WTC11 (cell line): ENCODE measurements around the gene KIAA0753.

ENCODE experiments used
- CBFB ChIP-seq: sonication (generic); formaldehyde crosslinking; IDR thresholded peaks from 2 replicates; pipeline ENCODE4 v1.8.1; 2022; ENCODE audit warnings: mild to moderate bottlenecking, low read depth, missing genetic modification reagents
- CREB1 ChIP-seq: sonication (generic); formaldehyde crosslinking; IDR thresholded peaks from 2 replicates; pipeline ENCODE4 v1.8.0; 2023; ENCODE audit warnings: mild to moderate bottlenecking, missing genetic modification reagents
- RELA ChIP-seq: sonication (generic); formaldehyde crosslinking; IDR thresholded peaks from 2 replicates; pipeline ENCODE4 v1.8.1; 2022; ENCODE audit warnings: missing genetic modification reagents, mild to moderate bottlenecking, borderline replicate concordance
- TEAD4 ChIP-seq: sonication (generic); formaldehyde crosslinking; IDR thresholded peaks from 2 replicates; pipeline ENCODE4 v1.8.0; 2022; ENCODE audit warnings: mild to moderate bottlenecking, missing genetic modification reagents
- ZNF232 ChIP-seq: sonication (generic); formaldehyde crosslinking; IDR thresholded peaks from 2 replicates; pipeline ENCODE4 v1.8.0; 2022; ENCODE audit warnings: mild to moderate bottlenecking, missing genetic modification reagents
- TF ChIP-seq, protein P1 (sequence below): sonication (generic); formaldehyde crosslinking; conservative IDR thresholded peaks from 2 replicates; pipeline ENCODE4 v1.8.1; 2023; ENCODE audit warnings: mild to moderate bottlenecking, low read depth, missing genetic modification reagents, moderate library complexity
- TF ChIP-seq, protein P2 (sequence below): sonication (generic); formaldehyde crosslinking; IDR thresholded peaks from 2 replicates; pipeline ENCODE4 v1.8.0; 2022; ENCODE audit warnings: mild to moderate bottlenecking, missing genetic modification reagents
- TF ChIP-seq, protein P3 (sequence below): sonication (generic); formaldehyde crosslinking; IDR thresholded peaks from 2 replicates; pipeline ENCODE4 v1.8.1; 2023; ENCODE audit warnings: mild to moderate bottlenecking, missing genetic modification reagents, moderate library complexity
- TF ChIP-seq, protein P4 (sequence below): fragments of 200-600 bp; IDR thresholded peaks from 2 replicates; pipeline ENCODE4 v1.8.0; 2022; ENCODE audit warnings: antibody characterized with exemption
- TF ChIP-seq, protein P5 (sequence below): fragments of 250-450 bp; sonication (Bioruptor Pico); IDR thresholded peaks from 2 replicates; pipeline ENCODE4 v2.1.2; 2022; ENCODE audit warnings: mild to moderate bottlenecking, moderate library complexity

DNA sequence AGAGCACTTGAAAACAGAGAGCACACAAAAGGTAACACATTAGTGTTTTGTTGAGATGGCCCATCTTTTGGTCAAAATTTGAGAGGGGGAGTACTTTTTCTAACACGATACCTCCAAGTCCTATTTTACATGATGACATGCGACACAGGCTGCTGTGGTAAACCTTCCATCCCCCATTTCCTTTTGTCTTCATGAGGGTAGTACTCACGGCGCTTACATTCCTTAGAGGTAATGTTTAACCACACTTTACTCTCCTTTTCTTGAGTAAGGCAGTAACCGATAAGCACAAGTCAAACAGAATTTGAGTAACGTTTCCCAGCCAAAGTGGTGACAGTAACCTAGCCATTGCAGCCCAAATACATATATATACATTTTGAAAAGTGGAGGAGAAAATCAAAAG is 48.3 kb downstream of the KIAA0753 start:
- TF ChIP-seq, protein P1, sequence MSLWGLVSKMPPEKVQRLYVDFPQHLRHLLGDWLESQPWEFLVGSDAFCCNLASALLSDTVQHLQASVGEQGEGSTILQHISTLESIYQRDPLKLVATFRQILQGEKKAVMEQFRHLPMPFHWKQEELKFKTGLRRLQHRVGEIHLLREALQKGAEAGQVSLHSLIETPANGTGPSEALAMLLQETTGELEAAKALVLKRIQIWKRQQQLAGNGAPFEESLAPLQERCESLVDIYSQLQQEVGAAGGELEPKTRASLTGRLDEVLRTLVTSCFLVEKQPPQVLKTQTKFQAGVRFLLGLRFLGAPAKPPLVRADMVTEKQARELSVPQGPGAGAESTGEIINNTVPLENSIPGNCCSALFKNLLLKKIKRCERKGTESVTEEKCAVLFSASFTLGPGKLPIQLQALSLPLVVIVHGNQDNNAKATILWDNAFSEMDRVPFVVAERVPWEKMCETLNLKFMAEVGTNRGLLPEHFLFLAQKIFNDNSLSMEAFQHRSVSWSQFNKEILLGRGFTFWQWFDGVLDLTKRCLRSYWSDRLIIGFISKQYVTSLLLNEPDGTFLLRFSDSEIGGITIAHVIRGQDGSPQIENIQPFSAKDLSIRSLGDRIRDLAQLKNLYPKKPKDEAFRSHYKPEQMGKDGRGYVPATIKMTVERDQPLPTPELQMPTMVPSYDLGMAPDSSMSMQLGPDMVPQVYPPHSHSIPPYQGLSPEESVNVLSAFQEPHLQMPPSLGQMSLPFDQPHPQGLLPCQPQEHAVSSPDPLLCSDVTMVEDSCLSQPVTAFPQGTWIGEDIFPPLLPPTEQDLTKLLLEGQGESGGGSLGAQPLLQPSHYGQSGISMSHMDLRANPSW, result no peak
- TF ChIP-seq, protein P2, sequence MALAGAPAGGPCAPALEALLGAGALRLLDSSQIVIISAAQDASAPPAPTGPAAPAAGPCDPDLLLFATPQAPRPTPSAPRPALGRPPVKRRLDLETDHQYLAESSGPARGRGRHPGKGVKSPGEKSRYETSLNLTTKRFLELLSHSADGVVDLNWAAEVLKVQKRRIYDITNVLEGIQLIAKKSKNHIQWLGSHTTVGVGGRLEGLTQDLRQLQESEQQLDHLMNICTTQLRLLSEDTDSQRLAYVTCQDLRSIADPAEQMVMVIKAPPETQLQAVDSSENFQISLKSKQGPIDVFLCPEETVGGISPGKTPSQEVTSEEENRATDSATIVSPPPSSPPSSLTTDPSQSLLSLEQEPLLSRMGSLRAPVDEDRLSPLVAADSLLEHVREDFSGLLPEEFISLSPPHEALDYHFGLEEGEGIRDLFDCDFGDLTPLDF (CRISPR knock-in tag), result no peak
- TF ChIP-seq, protein P3, sequence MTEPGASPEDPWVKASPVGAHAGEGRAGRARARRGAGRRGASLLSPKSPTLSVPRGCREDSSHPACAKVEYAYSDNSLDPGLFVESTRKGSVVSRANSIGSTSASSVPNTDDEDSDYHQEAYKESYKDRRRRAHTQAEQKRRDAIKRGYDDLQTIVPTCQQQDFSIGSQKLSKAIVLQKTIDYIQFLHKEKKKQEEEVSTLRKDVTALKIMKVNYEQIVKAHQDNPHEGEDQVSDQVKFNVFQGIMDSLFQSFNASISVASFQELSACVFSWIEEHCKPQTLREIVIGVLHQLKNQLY (CRISPR knock-in tag), result no peak
- no peak for TF ChIP-seq RELA (CRISPR knock-in tag)
- TF ChIP-seq, protein P4, sequence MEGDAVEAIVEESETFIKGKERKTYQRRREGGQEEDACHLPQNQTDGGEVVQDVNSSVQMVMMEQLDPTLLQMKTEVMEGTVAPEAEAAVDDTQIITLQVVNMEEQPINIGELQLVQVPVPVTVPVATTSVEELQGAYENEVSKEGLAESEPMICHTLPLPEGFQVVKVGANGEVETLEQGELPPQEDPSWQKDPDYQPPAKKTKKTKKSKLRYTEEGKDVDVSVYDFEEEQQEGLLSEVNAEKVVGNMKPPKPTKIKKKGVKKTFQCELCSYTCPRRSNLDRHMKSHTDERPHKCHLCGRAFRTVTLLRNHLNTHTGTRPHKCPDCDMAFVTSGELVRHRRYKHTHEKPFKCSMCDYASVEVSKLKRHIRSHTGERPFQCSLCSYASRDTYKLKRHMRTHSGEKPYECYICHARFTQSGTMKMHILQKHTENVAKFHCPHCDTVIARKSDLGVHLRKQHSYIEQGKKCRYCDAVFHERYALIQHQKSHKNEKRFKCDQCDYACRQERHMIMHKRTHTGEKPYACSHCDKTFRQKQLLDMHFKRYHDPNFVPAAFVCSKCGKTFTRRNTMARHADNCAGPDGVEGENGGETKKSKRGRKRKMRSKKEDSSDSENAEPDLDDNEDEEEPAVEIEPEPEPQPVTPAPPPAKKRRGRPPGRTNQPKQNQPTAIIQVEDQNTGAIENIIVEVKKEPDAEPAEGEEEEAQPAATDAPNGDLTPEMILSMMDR, result no peak
- TF ChIP-seq ZNF232 (CRISPR knock-in tag), result no peak
- TF ChIP-seq, protein P5, sequence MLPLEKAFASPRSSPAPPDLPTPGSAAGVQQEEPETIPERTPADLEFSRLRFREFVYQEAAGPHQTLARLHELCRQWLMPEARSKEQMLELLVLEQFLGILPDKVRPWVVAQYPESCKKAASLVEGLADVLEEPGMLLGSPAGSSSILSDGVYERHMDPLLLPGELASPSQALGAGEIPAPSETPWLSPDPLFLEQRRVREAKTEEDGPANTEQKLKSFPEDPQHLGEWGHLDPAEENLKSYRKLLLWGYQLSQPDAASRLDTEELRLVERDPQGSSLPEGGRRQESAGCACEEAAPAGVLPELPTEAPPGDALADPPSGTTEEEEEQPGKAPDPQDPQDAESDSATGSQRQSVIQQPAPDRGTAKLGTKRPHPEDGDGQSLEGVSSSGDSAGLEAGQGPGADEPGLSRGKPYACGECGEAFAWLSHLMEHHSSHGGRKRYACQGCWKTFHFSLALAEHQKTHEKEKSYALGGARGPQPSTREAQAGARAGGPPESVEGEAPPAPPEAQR (CRISPR knock-in tag), result no peak
- no peak for TF ChIP-seq CBFB (CRISPR knock-in tag)
- no peak for TF ChIP-seq CREB1
- no peak for TF ChIP-seq TEAD4
